ENCODE measurements around the gene WASF3. TPM values are rescaled to one million over a fixed set of nuclear protein-coding genes. Genes with fewer than 3 reads are reported as not detected.

Gene WASF3
- total RNA-seq, 4 donors from 2014 or later = 34.8 to 101 (median 49.3) TPM

DNA sequence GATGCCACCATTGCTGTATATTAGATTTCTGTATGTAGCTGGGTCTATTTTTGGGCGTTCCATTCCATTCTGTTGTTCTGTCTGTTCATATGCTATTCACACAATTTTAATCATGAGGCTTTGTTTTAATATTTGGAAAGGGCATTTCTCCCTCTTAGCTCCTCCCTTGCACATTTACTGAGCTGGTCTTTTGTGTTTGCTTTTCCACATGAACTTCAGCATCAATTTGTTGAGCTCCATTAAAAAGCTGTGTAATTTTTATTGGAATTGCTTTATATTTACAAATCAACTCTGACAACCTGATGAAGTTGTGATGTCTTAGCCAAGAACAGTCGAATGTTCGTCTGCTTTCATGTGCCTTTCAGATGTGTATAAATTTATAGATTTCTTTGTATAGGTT is 14.0 kb downstream of the WASF3 start:
- no peak for TF ChIP-seq CTCF (IDR thresholded peaks at IDR 0.05; ENCODE audit: low read depth)

- TF ChIP-seq CTCF (IDR thresholded peaks at IDR 0.05; ENCODE audit: low read depth) = no peak
Observed at GRCh38 chr13:26575244-26575643, 17.8 kb downstream of the WASF3 start.

DNA sequence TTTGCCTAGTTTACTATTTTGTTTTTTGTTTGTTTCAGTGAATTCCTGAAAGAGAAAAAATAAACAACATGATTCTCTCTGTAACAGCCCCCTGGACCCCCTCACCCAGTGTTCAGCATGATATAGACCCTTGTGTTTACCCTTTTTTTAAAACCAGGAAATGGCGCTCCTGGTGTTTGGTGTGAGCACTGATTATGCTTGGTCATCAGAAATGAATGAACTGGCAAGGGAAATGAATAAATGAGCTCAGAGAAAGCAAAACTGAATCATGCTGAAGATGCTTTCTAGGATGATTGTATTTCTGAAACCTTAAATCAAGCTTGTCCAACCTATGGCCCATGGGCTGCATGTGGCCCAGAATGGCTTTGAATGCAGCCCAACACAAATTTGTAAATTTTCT is 22.1 kb downstream of the WASF3 start:
- no peak for TF ChIP-seq CTCF (IDR thresholded peaks at IDR 0.05; ENCODE audit: low read depth)

GRCh38 chr13:26583662-26584061 is 26.2 kb downstream of the WASF3 start:
- TF ChIP-seq CTCF (IDR thresholded peaks at IDR 0.05; ENCODE audit: low read depth) = no peak

GRCh38 chr13:26584713-26585112 is 27.2 kb downstream of the WASF3 start:
- TF ChIP-seq CTCF (IDR thresholded peaks at IDR 0.05; ENCODE audit: low read depth) = no peak

DNA sequence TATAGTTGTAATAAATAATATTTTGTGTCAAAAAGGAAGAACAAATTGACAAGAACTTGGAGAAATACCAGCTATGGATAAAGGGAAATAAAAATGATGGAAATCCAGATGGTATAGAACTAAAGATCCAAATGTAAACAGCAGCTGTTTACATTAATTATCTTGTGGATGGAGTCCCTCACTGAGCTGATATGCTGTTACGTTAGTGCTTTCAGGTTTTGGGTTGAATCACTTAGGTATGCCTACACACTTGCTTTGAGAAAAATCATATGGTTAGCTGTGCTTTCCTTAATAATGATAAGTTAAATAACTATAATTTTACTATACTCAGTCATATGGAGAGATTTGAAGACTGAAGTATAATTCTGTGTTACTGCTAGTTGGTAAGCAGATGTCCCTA is 27.7 kb downstream of the WASF3 start:
- TF ChIP-seq CTCF (IDR thresholded peaks at IDR 0.05; ENCODE audit: low read depth) = no peak

DNA sequence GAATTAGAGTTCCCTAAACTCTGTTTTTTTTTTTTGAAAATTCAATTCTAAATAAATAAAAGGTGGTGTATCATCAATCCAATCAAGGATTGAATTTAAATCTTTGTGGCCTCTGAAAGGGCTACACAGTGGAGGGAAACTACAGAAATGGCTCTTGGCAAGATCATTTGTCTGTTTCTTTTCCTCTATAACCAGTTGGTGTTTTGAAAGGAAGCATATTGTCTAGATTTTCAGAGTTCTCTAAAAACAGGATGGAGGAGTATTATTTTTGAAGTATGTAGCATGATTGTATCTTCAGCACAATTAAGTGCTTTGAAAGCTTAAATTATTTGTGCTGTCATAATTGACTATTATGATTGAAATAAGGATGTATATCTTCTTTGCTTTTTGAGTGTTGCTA is 29.8 kb downstream of the WASF3 start:
- no peak for TF ChIP-seq CTCF (IDR thresholded peaks at IDR 0.05; ENCODE audit: low read depth)
